ENCODE data around the gene TP63.

The TP63 gene

DNA sequence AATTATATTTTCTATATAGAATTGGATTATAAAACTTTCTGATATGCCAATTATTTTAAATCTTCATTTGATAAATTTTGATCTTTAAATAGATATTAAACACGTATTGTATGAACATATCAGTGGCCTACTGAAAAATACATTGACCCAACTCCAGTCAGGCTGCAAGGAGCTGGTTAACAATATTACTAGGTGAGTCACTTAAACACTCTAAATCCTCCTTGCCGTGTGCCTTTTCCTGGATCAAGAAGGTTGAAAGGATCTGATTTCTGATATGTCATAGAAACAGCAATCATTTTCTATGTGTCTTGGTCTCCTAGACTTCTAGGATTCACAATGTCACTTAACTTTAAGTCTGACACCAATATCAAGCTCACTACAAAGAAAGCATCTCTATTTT, 123.2 kb downstream of the TP63 start:
- H3K27ac ChIP-seq: no peak overlapping the region
- TF ChIP-seq ZFX (IDR thresholded peaks at IDR 0.05; ENCODE audit: borderline replicate concordance): no peak
- TF ChIP-seq, protein P1, sequence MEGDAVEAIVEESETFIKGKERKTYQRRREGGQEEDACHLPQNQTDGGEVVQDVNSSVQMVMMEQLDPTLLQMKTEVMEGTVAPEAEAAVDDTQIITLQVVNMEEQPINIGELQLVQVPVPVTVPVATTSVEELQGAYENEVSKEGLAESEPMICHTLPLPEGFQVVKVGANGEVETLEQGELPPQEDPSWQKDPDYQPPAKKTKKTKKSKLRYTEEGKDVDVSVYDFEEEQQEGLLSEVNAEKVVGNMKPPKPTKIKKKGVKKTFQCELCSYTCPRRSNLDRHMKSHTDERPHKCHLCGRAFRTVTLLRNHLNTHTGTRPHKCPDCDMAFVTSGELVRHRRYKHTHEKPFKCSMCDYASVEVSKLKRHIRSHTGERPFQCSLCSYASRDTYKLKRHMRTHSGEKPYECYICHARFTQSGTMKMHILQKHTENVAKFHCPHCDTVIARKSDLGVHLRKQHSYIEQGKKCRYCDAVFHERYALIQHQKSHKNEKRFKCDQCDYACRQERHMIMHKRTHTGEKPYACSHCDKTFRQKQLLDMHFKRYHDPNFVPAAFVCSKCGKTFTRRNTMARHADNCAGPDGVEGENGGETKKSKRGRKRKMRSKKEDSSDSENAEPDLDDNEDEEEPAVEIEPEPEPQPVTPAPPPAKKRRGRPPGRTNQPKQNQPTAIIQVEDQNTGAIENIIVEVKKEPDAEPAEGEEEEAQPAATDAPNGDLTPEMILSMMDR (IDR thresholded peaks at IDR 0.05): no peak

DNA sequence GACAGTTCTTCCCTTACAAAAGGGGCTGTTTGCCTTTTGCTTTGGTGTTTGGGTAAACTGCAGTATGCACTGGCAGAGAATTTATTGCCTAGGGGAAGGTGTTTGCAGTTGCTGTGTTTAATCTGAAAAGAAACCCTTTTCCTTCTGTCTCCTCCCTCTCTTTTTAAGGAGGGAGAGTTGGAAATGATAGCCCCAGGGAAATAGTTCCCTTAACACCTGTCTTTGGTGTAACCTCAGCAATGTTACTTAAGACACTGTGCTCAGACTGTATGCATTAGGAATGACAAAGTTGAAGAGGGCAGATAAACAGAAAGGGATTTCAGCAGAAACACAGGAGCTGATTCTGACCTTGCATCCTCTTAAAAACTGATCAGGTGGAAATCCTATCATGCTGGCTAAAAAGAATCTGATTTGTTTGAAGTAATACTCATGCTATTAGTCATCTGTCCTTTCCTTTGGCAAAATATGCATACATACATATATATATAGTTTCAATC, 125.4 kb downstream of the TP63 start:
- H3K27ac ChIP-seq: no peak overlapping the region
- no peak for TF ChIP-seq ZFX (IDR thresholded peaks at IDR 0.05; ENCODE audit: borderline replicate concordance)
- TF ChIP-seq, protein P1 (IDR thresholded peaks at IDR 0.05): no peak

DNA sequence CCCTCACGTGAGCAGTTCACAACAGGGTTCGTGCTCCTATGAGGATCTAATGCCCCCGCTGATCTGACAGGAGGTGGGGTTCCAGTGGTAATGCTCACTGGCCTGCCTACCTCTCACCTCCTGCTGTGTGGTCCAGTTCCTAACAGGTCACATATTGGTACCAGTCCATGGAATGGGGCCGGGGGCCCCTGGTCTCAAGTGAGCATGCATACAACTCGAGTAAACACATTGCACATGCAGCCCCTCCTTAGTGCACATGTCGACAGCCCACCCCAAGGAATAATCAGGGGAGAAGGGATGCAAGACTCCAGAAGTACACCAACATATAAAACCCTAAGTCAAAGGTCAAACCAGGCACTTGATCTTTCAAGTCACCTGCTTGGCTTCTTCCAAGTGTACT, 127.0 kb downstream of the TP63 start:
- H3K27ac ChIP-seq: no peak overlapping the region
- TF ChIP-seq ZFX (IDR thresholded peaks at IDR 0.05; ENCODE audit: borderline replicate concordance): no peak
- TF ChIP-seq, protein P1 (IDR thresholded peaks at IDR 0.05): no peak

DNA sequence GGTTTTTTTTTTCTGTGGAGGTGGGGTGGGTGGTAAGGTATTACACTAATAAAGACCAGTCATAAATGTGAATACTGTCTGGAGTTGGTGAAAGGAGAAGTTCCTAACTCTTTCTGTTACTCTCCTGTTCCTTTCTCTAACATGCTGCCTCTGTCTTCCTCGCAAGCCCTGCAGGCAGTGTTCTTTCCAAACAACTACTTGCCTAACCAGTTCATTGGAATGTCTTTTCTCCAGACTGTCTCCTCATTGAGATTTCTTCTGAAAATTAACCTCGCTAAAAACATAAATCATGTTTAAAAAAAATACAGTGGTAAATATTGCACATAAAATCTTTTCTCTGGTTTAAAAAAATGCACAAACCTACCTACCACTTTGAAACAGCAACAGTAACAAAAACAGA, 135.2 kb downstream of the TP63 start:
- TF ChIP-seq, protein P1 (IDR thresholded peaks at IDR 0.05): no peak
- H3K27ac ChIP-seq: no peak overlapping the region

DNA sequence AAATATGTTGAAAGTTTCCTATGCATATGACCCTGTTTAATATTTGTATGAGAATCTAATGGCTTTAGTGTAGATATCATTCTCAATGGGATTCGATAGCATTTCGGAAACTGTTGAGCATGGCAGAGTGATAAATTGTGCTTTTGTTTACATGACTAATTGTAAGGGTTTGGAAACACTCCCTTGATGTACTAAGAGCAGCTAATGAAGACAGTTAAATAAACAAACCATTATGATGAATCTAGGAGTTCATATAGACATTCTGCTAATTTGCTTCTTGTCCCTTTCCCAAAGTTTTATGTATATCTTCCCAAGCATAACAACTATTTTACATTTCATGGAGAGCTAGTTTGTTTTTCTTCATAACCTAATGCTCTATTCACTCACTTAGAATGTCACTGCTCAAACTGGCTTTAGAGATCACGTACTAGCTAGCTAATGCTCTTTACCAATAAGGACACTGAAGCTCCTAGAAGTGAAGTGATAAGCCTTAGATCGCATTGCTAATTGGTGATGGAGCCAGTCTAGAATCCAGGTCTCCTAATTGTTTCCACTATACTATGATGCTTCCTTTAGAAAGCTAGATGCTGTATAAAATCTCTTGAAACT, 140.8 kb downstream of the TP63 start:
- H3K27ac ChIP-seq: no peak overlapping the region

GRCh38 chr3:189772584-189772983, 141.4 kb downstream of the TP63 start:
- no peak overlapping the region for H3K27ac ChIP-seq
- TF ChIP-seq ZFX (IDR thresholded peaks at IDR 0.05; ENCODE audit: borderline replicate concordance): no peak
- TF ChIP-seq, protein P1 (IDR thresholded peaks at IDR 0.05): no peak

More for the DNA sequence above, 140.8 kb downstream of the TP63 start:
- TF ChIP-seq, protein P1 (IDR thresholded peaks at IDR 0.05): no peak
- TF ChIP-seq ZFX (IDR thresholded peaks at IDR 0.05; ENCODE audit: borderline replicate concordance): no peak

- no peak for TF ChIP-seq ZFX (IDR thresholded peaks at IDR 0.05; ENCODE audit: borderline replicate concordance)
- TF ChIP-seq, protein P1 (IDR thresholded peaks at IDR 0.05): no peak
- H3K27ac ChIP-seq: no peak overlapping the region
Observed at GRCh38 chr3:189773056-189773455, 141.9 kb downstream of the TP63 start.
